Measurements from ENCODE around the gene TBC1D28. TPM values are rescaled to one million over a fixed set of nuclear protein-coding genes. Genes with fewer than 3 reads are reported as not detected.
"Not testable (repeated sequence)": the region's sequence is repeated elsewhere in the genome, so short reads cannot be mapped to it uniquely, and the experiment has no call there.

The TBC1D28 gene
- not detected in 2 replicates for total RNA-seq
- not detected in 2 replicates for polyA plus RNA-seq

GRCh38 chr17:18644291-18644690 is at the start of gene TBC1D28:
Gene TBC1D28, minus strand, starts transcription at chr17:18644391. Its CDS starts 3,039 bp downstream, at chr17:18641352.
- not testable (repeated sequence) for H3K4me1 ChIP-seq (ENCODE audit: low read depth); DNase-seq (ENCODE audit: low read depth in 1 of 2, low spot score in 1 of 2); H3K27me3 ChIP-seq; H3K9me3 ChIP-seq (ENCODE audit: low read depth); H3K36me3 ChIP-seq; H3K27ac ChIP-seq; H3K4me3 ChIP-seq

DNA sequence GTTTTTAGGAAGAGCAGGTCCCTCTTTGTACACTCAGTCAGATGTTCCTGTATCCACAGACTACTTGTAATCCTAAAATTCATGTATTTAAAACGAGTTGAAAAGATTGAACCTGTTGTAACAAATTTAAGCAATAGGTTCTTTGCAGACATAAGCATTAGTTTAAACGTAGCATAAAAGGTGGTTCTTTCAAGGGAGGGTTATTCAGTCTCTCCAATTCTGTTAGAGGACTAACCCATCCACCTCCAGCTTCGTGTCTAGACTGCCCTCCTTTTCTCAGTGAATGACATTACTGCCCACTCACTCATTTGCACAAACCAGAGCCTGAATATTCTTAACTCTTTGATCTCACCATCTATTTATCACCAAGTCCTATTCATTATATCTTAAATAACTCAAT is 38.5 kb upstream of the TBC1D28 start:
- not testable (repeated sequence) for H3K9me3 ChIP-seq (ENCODE audit: low read depth); H3K4me1 ChIP-seq (ENCODE audit: low read depth); H3K36me3 ChIP-seq; H3K27me3 ChIP-seq; H3K27ac ChIP-seq; DNase-seq (ENCODE audit: low read depth in 1 of 2, low spot score in 1 of 2)
- H3K4me3 ChIP-seq, result peak overlapping the region; percentile 69

GRCh38 chr17:18681767-18682571 is 37.8 kb upstream of the TBC1D28 start, which contains the start of gene FOXO3B:
Gene FOXO3B, minus strand, starts transcription at chr17:18682314. Its CDS starts 663 bp downstream, at chr17:18681651.
- not testable (repeated sequence) for H3K4me1 ChIP-seq (ENCODE audit: low read depth); H3K27me3 ChIP-seq; H3K36me3 ChIP-seq; H3K9me3 ChIP-seq (ENCODE audit: low read depth)
- peak; percentile 87 to 96 for DNase-seq (ENCODE audit: low read depth in 1 of 2, low spot score in 1 of 2)
- Histone ChIP-seq H3K4me3 (peak within 1 kb of the TSS; percentile 69), H3K27ac (peak within 1 kb of the TSS; percentile 62)

DNA sequence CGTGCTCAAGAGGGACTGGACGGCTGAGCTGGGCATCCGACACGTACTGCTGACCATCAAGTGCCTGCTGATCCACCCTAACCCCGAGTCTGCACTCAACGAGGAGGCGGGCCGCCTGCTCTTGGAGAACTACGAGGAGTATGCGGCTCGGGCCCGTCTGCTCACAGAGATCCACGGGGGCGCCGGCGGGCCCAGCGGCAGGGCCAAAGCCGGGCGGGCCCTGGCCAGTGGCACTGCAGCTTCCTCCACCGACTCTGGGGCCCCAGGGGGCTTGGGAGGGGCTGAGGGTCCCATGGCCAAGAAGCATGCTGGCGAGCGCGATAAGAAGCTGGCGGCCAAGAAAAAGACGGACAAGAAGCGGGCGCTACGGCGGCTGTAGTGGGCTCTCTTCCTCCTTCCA is 33.2 kb upstream of the TBC1D28 start:
- not testable (repeated sequence) for H3K9me3 ChIP-seq (ENCODE audit: low read depth); H3K27me3 ChIP-seq; H3K4me3 ChIP-seq; DNase-seq (ENCODE audit: low read depth in 1 of 2, low spot score in 1 of 2); H3K27ac ChIP-seq; H3K4me1 ChIP-seq (ENCODE audit: low read depth); H3K36me3 ChIP-seq

DNA sequence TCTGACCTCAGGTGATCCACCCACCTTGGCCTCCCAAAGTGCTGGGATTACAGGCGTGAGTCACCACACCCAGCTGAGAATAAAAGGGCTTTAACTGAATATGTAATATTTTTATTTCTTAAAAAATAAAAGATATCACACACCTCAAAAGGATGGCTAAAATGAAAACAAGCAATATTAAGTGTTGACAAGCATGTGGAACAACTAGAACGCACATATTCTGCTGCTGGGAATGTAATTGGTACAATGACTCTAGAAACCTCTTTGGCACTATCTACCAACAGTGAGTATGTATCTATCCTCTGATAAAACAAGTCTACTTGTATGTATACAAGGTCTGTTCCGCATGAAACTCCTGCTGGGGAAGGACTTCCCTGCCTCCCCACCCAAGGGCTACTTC is 32.7 kb upstream of the TBC1D28 start:
- not testable (repeated sequence) for H3K9me3 ChIP-seq (ENCODE audit: low read depth); H3K4me3 ChIP-seq

GRCh38 chr17:18672395-18673227 is 28.4 kb upstream of the TBC1D28 start:
- H3K27me3 ChIP-seq; H3K27ac ChIP-seq; H3K4me1 ChIP-seq (ENCODE audit: low read depth); H3K4me3 ChIP-seq; H3K9me3 ChIP-seq (ENCODE audit: low read depth); DNase-seq (ENCODE audit: low read depth in 1 of 2, low spot score in 1 of 2): not testable (repeated sequence)
- peaks cover 10% of the 10 kb centered on the region for H3K36me3 ChIP-seq

More for the DNA sequence above, 32.7 kb upstream of the TBC1D28 start:
- not testable (repeated sequence) for H3K4me1 ChIP-seq (ENCODE audit: low read depth); H3K27ac ChIP-seq; DNase-seq (ENCODE audit: low read depth in 1 of 2, low spot score in 1 of 2); H3K27me3 ChIP-seq; H3K36me3 ChIP-seq

DNA sequence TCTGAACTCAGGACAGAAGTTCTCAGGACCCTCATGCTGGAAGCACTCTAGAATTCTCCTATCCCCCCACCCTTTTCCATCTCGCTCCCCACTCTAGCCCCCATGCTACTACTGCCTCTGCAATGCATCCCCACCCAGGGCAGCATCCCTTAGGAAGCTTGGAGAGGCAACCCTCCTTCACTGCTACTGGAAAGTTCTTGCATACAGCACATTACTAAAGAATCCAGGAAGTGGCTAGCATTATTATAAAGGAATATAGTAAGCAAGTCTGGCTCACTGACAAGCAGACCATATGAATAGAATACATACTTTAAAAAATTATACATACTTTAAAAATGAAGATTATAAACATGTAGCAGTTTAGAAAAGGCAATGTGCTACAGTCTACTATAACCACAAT is 24.4 kb upstream of the TBC1D28 start:
- peaks cover 10% of the 10 kb centered on the region for H3K36me3 ChIP-seq
- H3K9me3 ChIP-seq (ENCODE audit: low read depth); H3K4me1 ChIP-seq (ENCODE audit: low read depth); H3K27ac ChIP-seq; DNase-seq (ENCODE audit: low read depth in 1 of 2, low spot score in 1 of 2); H3K4me3 ChIP-seq; H3K27me3 ChIP-seq: not testable (repeated sequence)

DNA sequence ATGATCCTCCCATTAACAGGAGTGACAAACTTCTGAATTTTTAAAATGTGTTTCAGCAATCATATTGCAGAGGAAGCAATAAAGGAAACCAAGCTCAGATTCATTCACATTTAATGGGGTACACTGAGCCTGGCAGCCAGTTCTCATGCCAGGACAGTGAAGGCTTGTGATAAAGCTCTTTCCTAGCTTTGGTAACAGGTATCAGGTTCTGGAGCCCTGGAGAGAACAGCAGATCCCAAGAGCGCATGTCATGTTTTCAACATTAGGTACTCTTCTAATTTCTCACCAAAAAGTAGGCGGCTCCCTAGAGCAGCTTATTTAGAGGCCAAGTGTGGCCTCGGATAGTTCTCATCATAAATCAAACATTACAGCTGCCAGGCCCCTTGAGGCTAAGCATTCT is 23.3 kb upstream of the TBC1D28 start:
- not testable (repeated sequence) for DNase-seq (ENCODE audit: low read depth in 1 of 2, low spot score in 1 of 2); H3K4me1 ChIP-seq (ENCODE audit: low read depth); H3K4me3 ChIP-seq; H3K9me3 ChIP-seq (ENCODE audit: low read depth); H3K27me3 ChIP-seq; H3K27ac ChIP-seq
- H3K36me3 ChIP-seq, result peaks cover 10% of the 10 kb centered on the region

GRCh38 chr17:18666326-18666725 is 22.1 kb upstream of the TBC1D28 start:
- not testable (repeated sequence) for H3K4me3 ChIP-seq; DNase-seq (ENCODE audit: low read depth in 1 of 2, low spot score in 1 of 2); H3K9me3 ChIP-seq (ENCODE audit: low read depth); H3K27ac ChIP-seq; H3K27me3 ChIP-seq; H3K4me1 ChIP-seq (ENCODE audit: low read depth); H3K36me3 ChIP-seq

DNA sequence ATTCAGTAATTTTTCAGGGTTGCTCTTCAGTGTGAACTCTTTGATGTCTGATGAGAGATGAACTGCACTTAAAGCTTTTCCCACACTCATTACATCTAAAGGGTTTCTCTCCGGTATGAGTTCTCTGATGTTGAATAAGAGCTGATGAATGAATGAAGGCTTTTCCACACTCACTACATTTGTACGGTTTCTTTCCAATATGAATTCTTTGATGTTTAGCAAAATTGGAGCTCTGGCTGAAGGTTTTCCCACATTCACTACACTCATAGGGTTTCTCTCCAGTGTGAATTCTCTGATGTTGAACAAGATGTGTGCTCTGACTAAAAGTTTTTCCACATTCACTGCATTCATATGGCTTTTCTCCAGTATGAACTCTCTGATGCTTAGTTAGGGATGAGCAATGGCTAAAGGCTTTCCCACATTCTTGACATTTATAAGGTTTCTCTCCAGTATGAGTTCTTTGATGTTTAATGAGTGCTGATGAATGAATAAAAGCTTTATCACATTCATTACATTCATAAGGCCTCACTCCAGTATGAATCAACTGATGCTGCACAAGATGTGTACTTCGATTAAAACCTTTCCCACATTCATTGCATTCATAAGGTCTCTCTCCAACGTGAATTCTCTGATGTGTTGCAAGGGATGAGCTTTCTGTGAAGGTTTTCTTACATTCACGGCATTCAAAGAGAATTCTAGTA is 17.9 kb upstream of the TBC1D28 start:
- H3K4me3 ChIP-seq; H3K9me3 ChIP-seq (ENCODE audit: low read depth); DNase-seq (ENCODE audit: low read depth in 1 of 2, low spot score in 1 of 2); H3K4me1 ChIP-seq (ENCODE audit: low read depth); H3K27ac ChIP-seq; H3K36me3 ChIP-seq; H3K27me3 ChIP-seq: not testable (repeated sequence)

GRCh38 chr17:18650094-18650493 is 5.9 kb upstream of the TBC1D28 start:
- not testable (repeated sequence) for H3K9me3 ChIP-seq (ENCODE audit: low read depth); H3K4me1 ChIP-seq (ENCODE audit: low read depth); H3K27me3 ChIP-seq; H3K36me3 ChIP-seq; H3K27ac ChIP-seq; DNase-seq (ENCODE audit: low read depth in 1 of 2, low spot score in 1 of 2); H3K4me3 ChIP-seq

GRCh38 chr17:18643124-18643523 is 1.1 kb downstream of the TBC1D28 start:
- DNase-seq (ENCODE audit: low read depth in 1 of 2, low spot score in 1 of 2); H3K4me1 ChIP-seq (ENCODE audit: low read depth); H3K4me3 ChIP-seq; H3K27ac ChIP-seq; H3K27me3 ChIP-seq; H3K36me3 ChIP-seq; H3K9me3 ChIP-seq (ENCODE audit: low read depth): not testable (repeated sequence)

DNA sequence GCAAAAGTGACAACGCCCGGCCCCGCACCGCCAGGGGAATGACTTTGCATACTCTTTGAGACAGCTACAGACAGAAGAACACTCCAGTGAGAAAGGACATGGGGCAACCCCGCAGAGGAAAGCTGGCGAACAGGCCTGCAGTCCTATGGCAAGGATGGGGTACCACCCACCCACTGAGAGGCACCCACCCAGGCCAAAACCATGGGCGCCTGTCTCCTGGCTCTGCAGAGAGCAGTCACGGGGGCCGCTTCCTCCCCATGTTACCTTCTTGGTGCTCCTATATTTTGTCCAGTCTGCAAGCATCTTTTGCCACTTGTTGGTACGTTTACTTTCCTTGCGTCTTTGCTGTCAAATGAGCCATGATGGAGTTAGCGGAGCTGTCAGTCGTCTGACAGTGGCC is 5.8 kb downstream of the TBC1D28 start:
- H3K36me3 ChIP-seq; H3K9me3 ChIP-seq (ENCODE audit: low read depth); H3K27ac ChIP-seq; H3K4me1 ChIP-seq (ENCODE audit: low read depth); DNase-seq (ENCODE audit: low read depth in 1 of 2, low spot score in 1 of 2); H3K4me3 ChIP-seq: not testable (repeated sequence)
- peaks cover 15% of the 10 kb centered on the region for H3K27me3 ChIP-seq
